Skin epidermis (tissue), 12 donors: ENCODE results near the gene TXN2.
"Not testable (repeated sequence)": the region's sequence is repeated elsewhere in the genome, so short reads cannot be mapped to it uniquely, and the experiment has no call there.

Experiments used
- H3K27ac ChIP-seq, 21 experiments: fragments of 200-600 bp; sonication (generic) in 11 of 21; one replicate each; pipeline ENCODE4 v1.5.0; 2020; ENCODE audit warnings: mild to moderate bottlenecking in 3 of 21, inconsistent platforms in 2 of 21, moderate library complexity in 2 of 21
- H3K4me3 ChIP-seq, 7 experiments: fragments of 200-600 bp; sonication (generic) in 2 of 7; one replicate each; pipeline ENCODE4 v1.5.0; 2020; ENCODE audit warnings: inconsistent platforms in 2 of 7, mild to moderate bottlenecking in 2 of 7, moderate library complexity in 1 of 7

TXN2 gene

DNA sequence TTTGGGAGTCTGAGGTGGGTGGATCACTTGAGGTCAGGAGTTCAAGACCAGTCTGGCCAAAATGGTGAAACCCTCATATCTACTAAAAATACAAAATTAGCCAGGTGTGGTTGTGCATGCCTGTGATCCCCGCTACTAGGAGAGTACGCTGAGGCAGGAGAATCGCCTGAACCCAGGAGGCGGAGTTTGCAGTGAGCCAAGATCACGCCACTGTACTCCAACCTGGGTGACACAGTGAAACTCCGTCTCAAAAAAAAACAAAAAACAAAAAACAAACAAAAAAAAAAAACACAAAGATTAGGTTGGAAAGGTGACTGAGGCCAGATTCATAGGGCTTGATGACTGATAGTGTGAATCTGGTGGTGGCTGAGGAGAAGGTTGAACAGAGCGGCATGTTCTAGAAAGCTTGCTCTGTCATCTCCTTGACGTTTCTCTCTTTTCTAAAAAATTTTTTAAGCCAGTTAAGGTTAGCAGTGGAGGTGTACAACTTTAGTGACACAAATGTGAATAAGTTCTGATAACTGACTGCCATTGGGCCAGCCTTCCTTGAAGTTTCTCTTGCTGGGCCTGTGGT lies 40.9 kb downstream of the TXN2 start:
- Histone ChIP-seq H3K4me3 (no peak overlapping the region), H3K27ac (peak overlapping the region in 8 of 21 experiments; percentile 15 to 69 (median 52))

- H3K4me3 ChIP-seq: no peak overlapping the region
- peak overlapping the region in 13 of 21 experiments; percentile 37 to 77 (median 59) for H3K27ac ChIP-seq
These were observed 41.8 kb downstream of the TXN2 start for GRCh38 chr22:36439481-36440271.

DNA sequence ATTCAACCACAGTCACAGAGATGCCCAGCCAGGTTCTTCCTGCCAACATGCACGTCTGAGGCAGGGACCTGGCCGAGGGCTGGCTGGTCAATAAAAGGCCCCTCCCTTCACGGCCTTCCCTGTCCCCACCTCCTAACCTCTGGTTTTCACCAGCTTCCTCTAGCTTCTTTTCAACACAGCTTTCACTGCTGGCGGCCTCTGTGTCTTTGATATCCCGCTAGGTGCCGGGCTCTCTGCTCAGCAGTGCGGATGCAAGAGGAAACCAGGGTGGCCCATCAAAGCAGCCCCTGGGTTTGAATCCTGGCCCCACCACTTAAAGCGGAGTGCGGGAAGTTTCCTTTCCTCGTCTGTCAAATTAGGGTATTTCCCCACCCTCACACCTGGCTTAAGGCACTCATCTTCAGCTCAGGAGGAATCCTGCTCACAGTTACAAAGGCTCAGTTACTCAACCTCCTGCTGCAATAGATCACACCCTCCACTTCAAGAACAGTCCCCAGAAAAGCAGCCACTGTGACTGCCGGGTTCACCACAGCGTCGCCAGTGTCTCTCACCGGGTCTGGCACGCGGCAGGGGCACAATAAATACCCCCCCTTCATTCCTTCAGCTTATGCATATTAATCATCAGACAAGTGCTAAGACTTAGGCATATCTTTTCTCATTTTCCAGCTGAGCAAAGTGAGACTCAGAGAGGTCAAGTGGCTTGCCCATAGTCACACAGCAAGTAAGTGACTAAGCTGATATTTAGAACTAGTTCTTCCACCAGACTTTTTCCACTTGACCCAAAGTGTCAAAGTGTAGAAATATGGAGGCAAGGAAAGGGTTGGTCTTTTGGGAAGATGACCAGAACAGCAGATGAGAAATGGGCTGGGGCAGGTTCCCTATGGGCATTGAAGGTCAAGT lies 45.7 kb downstream of the TXN2 start:
- H3K27ac ChIP-seq: peak overlapping the region in 11 of 21 experiments; percentile 2 to 60 (median 37)
- H3K4me3 ChIP-seq: no peak overlapping the region

GRCh38 chr22:36433318-36434231 lies 47.9 kb downstream of the TXN2 start:
- Histone ChIP-seq H3K4me3 (no peak overlapping the region), H3K27ac (peak overlapping the region in 7 of 21 experiments; percentile 12 to 65 (median 46))

- Histone ChIP-seq H3K4me3 (no peak overlapping the region), H3K27ac (peak overlapping the region in 8 of 21 experiments; percentile 12 to 65 (median 44))
These were observed 48.7 kb downstream of the TXN2 start for GRCh38 chr22:36432592-36433317.

DNA sequence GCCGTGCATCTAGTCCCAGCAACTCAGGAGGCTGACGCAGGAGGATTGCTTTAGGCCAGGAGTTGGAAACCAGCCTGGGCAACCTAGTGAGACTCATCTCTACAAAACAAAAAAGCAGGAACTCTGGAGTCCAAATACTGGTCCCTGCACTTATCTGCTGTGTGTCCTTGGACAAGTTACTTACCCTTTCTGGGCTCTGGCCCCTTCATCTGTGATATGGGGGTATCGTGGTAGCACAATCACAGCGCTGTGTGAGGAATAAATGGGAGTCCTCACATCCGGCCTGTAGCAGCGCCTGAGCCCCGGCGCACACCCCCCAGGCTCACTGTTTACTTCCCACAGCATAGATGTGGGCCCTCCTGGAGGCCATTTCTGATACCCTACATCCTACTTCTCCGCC lies 49.5 kb downstream of the TXN2 start:
- peak overlapping the region in 6 of 21 experiments; percentile 7 to 52 (median 26) for H3K27ac ChIP-seq
- no peak overlapping the region for H3K4me3 ChIP-seq

- Histone ChIP-seq H3K27ac (no peak overlapping the region), H3K4me3 (no peak overlapping the region)
These were observed 50.6 kb downstream of the TXN2 start for GRCh38 chr22:36430863-36431262.

- H3K27ac ChIP-seq, H3K4me3 ChIP-seq: not testable (repeated sequence)
These were observed 53.5 kb downstream of the TXN2 start for GRCh38 chr22:36427952-36428351.

DNA sequence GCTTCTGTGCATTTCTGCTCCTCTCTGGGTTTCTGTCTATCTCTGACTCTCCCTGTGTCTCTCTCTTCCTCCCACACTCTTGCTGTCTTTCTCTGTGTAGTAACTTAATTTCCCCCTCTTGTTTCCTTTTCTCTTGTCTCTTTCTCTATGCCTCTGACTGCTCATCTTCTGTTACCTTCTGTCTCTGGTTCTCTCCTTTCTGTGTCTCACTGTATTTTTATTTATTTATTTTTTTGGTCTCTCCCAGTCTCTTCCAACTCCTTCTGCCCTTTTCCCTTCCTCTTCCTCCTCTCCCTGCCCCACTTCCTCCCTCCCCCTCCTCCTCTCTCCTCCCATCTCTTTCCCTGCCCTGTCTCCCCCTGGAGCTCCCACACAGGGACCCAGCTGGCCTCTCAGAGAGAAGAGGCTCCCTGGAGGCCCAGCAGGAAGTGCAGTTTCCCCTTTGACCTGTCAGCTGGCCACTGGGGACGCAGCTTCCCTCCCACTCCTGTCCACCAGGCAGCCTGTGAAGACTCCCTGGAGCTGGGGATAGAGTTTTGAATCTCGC lies 55.4 kb downstream of the TXN2 start:
- Histone ChIP-seq H3K4me3 (no peak overlapping the region), H3K27ac (peak overlapping the region in 7 of 21 experiments; percentile 19 to 56 (median 45))

DNA sequence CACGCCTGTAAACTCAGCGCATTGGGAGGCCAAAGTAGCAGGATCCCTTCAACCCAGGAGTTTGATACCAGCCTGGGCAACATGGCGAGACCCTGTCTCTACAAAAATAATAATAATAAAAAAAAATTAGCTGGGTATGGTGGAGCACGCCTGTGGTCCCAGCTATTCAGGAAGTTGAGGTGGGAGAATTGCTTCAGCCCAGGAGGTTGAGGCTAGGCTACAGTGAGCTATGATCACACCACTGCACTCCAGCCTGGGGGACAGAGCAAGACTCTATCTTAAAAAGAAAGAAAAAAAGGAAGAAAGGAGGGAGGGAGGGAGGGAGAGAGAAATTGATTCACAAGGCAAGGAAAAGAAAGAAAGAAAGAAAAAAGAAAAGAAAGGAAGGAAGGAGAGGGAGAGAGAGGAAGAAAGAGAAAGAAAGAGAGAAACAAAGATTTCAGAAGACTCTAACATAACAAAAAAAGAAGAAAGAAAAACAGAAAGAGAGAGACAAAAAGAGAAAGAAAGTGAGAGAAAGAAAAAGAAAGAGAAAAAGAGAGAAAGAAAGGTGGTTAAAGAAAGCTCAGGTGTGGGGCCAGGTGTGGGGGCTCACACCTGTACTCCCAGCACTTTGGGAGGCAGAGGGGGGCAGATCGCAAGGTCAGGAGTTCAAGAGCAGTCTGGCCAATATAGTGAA lies 56.4 kb downstream of the TXN2 start:
- Histone ChIP-seq H3K4me3 (no peak overlapping the region), H3K27ac (peak overlapping the region in 1 of 21 experiments; percentile 7)

DNA sequence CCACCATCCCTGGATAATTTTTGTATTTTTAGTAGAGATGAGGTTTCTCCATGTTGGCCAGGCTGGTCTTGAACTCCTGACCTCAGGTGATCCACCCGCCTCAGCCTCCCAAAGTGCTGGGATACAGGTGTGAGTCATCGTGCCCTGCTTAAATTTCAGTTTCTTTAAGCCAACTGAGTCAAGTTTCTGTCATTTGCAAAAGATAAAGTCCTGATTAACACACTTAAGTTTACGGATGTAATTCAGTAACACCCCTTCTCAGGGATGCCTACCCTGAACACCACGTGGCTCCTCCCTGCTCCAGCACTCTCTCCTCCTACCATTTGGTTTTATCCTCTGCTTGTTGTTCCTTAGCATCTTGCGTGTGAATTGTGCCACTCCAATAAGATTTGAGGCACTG lies 57.0 kb downstream of the TXN2 start:
- H3K27ac ChIP-seq: peak overlapping the region in 2 of 21 experiments; percentile 7 to 14
- H3K4me3 ChIP-seq: not testable (repeated sequence)

DNA sequence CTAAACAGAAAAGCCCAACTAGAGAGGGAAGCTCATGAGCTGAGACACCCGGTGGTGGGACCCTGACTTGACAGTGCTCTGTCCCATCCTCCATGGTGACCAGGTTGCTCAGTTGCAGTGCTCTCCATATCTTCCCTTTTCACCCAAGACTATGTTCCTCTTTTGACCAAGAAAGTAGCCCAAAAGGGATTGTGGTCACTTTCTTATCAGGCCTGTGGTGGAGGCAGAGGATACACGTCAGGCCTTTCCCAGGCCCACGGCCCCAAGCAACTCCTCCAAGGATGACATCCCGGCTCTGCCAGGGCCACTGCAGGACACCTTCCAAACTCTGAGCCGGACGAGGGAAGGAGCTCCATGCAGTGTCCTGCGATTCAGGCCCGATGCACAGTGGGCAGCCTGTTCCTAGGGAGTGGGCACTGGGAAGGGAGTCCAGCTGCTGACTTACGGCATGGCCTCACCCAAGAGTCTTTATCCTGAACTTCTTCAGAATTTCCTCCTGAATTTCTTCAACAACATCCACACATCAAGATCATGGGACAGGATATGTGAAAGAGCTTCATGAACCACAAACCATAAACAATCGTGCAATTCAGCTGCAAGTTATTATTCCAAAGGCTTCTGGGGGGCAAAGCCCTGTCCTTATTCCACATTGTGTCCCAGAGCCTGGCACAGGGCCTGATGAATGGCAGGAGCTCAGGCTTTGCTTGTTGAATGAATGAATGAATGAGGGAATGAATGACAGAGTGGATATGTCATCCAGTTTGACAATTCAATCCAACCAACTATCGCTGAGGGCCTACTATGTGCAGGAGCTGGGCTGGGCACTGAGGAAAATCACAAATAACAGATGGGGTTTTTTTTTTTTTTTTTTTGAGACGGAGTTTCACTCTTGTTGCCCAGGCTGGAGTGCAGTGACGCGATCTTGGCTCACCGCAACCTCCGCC lies 57.7 kb downstream of the TXN2 start:
- Histone ChIP-seq H3K27ac (peak overlapping the region in 10 of 21 experiments; percentile 14 to 79 (median 42)), H3K4me3 (no peak overlapping the region)

DNA sequence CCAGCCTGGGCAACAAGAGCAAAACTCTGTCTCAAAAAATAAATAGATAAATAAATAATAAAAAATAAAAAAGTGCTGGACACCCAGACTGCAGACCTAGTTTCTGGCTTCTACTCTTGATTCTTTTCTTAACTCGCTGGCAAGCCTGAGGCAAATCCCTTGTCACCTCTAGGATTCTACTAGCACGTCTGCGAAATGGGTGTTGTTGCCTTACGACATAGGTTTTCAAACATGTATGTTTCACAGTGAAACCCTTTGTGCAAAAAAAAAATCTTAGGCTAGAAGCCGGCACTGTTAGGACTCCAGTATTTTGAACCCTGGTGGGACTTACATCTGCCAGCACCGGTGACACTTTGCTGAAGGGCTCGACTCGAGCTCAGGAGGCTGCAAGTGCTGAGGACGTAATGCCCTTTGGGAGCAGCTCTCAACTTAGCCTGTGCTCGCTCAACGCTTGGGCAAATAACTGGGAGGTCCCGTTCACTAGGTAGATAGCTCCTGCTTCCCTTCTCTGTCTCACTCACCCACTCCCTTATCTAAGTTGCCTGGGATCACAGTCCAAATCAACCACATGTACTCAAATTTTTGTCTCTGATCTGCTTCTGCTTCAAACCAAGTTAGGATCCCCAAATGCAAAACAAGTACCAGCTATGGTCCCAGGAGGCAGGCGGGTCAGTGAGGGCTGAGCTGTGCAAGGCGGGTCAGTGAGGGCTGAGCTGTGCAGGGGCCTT lies 59.0 kb downstream of the TXN2 start:
- Histone ChIP-seq H3K4me3 (no peak overlapping the region), H3K27ac (peak overlapping the region in 1 of 21 experiments; percentile 70)

DNA sequence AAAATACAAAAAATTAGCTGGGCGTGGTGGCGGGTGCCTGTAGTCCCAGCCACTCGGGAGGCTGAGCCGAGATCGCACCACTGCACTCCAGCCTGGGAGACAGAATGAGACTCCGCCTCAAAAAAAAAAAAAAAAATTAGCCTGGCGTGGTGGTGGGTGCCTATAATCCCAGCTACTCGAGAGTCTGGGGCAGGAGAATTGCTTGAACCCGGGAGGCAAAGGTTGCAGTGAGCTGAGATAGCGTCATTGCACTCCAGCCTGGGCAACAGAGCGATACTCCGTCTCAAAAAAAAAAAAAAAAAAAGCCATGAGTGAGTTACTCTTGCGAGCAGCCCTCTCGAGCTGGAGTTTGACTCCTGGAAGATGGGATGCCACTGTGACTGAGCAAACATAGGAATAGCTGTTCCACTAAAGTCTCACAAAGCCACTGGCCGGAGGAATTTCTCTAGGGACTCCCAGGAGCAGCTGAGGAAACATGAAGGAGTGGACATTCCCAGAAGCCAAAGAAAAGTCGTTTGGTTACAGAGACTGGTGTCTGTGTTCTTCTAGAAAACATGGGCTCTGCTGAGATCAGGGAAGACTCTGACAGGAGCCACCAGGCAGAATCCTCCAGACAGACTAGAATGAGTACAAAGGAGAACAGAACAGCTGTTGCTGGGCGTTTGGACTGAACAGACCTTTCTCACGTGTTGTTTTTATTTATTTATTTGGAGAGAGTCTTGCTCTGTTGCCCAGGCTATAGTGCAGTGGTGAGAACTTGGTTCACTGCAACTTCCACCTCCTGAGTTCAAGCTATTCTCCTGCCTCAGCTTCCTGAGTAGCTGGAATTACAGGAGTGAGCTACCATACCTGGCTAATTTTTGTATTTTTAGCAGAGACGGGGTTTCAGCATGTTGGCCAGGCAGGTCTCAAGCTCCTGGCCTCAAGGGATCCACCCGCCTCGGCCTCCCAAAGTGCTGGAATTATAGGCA lies 61.2 kb downstream of the TXN2 start:
- Histone ChIP-seq H3K27ac (peak overlapping the region in 17 of 21 experiments; percentile 7 to 81 (median 59)), H3K4me3 (no peak overlapping the region)
